ENCODE measurements around the gene APPBP2.

APPBP2 gene

GRCh38 chr17:60468371-60468770, 57.7 kb downstream of the APPBP2 start:
- TF ChIP-seq FOXP2 (optimal IDR thresholded peaks at IDR 0.05; ENCODE audit: borderline replicate concordance, extremely low read depth, extremely low read length, insufficient read depth) (no peak), TAF1 (IDR thresholded peaks at IDR 0.05; ENCODE audit: borderline replicate concordance, insufficient read depth, low read length) (no peak), SIN3A (IDR thresholded peaks at IDR 0.05; ENCODE audit: borderline replicate concordance, insufficient read depth, low read length) (no peak), POLR2AphosphoS5 (IDR thresholded peaks at IDR 0.05; ENCODE audit: low read depth, low read length) (no peak)
- TF ChIP-seq, protein P1, sequence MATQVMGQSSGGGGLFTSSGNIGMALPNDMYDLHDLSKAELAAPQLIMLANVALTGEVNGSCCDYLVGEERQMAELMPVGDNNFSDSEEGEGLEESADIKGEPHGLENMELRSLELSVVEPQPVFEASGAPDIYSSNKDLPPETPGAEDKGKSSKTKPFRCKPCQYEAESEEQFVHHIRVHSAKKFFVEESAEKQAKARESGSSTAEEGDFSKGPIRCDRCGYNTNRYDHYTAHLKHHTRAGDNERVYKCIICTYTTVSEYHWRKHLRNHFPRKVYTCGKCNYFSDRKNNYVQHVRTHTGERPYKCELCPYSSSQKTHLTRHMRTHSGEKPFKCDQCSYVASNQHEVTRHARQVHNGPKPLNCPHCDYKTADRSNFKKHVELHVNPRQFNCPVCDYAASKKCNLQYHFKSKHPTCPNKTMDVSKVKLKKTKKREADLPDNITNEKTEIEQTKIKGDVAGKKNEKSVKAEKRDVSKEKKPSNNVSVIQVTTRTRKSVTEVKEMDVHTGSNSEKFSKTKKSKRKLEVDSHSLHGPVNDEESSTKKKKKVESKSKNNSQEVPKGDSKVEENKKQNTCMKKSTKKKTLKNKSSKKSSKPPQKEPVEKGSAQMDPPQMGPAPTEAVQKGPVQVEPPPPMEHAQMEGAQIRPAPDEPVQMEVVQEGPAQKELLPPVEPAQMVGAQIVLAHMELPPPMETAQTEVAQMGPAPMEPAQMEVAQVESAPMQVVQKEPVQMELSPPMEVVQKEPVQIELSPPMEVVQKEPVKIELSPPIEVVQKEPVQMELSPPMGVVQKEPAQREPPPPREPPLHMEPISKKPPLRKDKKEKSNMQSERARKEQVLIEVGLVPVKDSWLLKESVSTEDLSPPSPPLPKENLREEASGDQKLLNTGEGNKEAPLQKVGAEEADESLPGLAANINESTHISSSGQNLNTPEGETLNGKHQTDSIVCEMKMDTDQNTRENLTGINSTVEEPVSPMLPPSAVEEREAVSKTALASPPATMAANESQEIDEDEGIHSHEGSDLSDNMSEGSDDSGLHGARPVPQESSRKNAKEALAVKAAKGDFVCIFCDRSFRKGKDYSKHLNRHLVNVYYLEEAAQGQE (IDR thresholded peaks at IDR 0.05; ENCODE audit: insufficient read depth in 1 of 2, low read depth in 2 of 2, low read length in 2 of 2), result no peak

GRCh38 chr17:60464343-60464742, 61.7 kb downstream of the APPBP2 start:
- TF ChIP-seq FOXP2 (optimal IDR thresholded peaks at IDR 0.05; ENCODE audit: borderline replicate concordance, extremely low read depth, extremely low read length, insufficient read depth), result no peak
- no peak for TF ChIP-seq POLR2AphosphoS5 (IDR thresholded peaks at IDR 0.05; ENCODE audit: low read depth, low read length)
- TF ChIP-seq, protein P1 (IDR thresholded peaks at IDR 0.05; ENCODE audit: insufficient read depth in 1 of 2, low read depth in 2 of 2, low read length in 2 of 2), result no peak
- TF ChIP-seq TAF1 (IDR thresholded peaks at IDR 0.05; ENCODE audit: borderline replicate concordance, insufficient read depth, low read length), result no peak
- TF ChIP-seq SIN3A (IDR thresholded peaks at IDR 0.05; ENCODE audit: borderline replicate concordance, insufficient read depth, low read length), result no peak

DNA sequence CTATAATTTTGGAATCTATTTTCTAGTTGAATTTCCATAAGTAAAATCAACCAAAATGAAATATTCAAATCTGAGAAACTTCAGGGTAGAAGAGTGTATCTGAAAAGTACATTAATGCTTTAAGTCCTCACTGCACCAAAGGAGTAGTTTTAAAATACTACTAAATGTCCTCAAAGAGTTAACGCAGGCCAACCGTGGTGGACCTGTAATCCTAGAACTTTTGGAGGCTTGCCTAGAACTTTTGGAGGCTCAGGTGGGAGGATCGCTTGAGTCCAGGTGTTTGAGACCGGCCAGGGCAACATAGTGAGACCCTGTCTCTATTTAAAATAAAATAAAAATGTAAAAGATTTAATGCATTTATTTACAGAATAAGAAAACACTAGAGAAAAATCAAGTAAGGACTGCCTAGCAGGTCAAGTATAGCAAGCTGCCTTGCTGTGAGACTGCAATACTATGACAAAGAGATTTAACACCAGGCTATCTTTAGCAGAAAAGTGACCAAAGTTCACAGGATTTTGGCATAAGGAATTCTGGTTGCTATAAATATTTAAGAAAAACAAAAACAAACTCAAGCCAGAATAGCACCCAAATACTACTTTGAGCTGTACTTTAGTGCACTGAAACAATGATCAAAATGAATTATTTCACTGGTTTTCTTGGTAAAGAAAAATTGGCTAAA, 62.7 kb downstream of the APPBP2 start:
- no peak for TF ChIP-seq FOXP2 (optimal IDR thresholded peaks at IDR 0.05; ENCODE audit: borderline replicate concordance, extremely low read depth, extremely low read length, insufficient read depth)
- TF ChIP-seq POLR2AphosphoS5 (IDR thresholded peaks at IDR 0.05; ENCODE audit: low read depth, low read length), result no peak
- TF ChIP-seq TAF1 (IDR thresholded peaks at IDR 0.05; ENCODE audit: borderline replicate concordance, insufficient read depth, low read length), result no peak
- no peak for TF ChIP-seq SIN3A (IDR thresholded peaks at IDR 0.05; ENCODE audit: borderline replicate concordance, insufficient read depth, low read length)
- TF ChIP-seq, protein P1 (IDR thresholded peaks at IDR 0.05; ENCODE audit: insufficient read depth in 1 of 2, low read depth in 2 of 2, low read length in 2 of 2), result no peak

DNA sequence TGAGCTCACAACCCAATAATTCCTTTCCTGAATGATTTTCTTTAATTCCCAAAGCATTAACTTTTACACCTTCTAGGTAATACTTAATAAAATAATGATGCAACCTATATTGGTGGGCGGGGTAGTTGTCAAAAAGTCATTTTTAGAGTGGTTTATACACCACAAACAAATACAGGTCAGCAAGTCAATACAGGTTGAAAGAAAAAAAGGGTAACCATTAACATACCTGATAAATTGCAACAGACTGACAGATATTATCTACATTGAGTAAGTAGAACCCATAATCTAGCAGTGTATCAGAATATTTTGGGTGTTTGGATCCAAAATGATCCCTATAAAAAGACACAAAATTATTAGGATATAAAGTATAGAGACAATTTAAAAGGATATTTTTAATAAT, 64.5 kb downstream of the APPBP2 start:
- TF ChIP-seq TAF1 (IDR thresholded peaks at IDR 0.05; ENCODE audit: borderline replicate concordance, insufficient read depth, low read length) (no peak), SIN3A (IDR thresholded peaks at IDR 0.05; ENCODE audit: borderline replicate concordance, insufficient read depth, low read length) (no peak), POLR2AphosphoS5 (IDR thresholded peaks at IDR 0.05; ENCODE audit: low read depth, low read length) (no peak)
- TF ChIP-seq, protein P1 (IDR thresholded peaks at IDR 0.05; ENCODE audit: insufficient read depth in 1 of 2, low read depth in 2 of 2, low read length in 2 of 2), result no peak
